Bronchial epithelial cell (primary cell): ENCODE results near the gene KRT12. TPM values are rescaled to one million over a fixed set of nuclear protein-coding genes. Genes with fewer than 3 reads are reported as not detected.

Experiments
- DNase-seq: peaks from one replicate; pipeline ENCODE4 v3.0.0-alpha.2; 2010; ENCODE audit warnings: low read depth
- FAIRE-seq: peaks from 2 replicates; lab custom pipeline; 2011; peaks lifted over from hg19 to GRCh38; lab: Jason Lieb, UNC
- H3K27me3 ChIP-seq: 2 replicates; pipeline ENCODE4 v1.5.1; 2011; ENCODE audit warnings: low read length; ENCODE audit not compliant: control insufficient read depth, insufficient read depth
- H3K36me3 ChIP-seq: 2 replicates; pipeline ENCODE4 v1.5.1; 2011; ENCODE audit warnings: low read length; ENCODE audit not compliant: control insufficient read depth, insufficient read depth
- H3K4me3 ChIP-seq: 2 replicates; pipeline ENCODE4 v1.5.1; 2011; ENCODE audit warnings: mild to moderate bottlenecking, low read depth, low read length, control low read depth
- total RNA-seq: library from RNA; depleted of rRNA; stranded (reverse); fragments of >200 nt; gene quantifications from 2 replicates; pipeline ENCODE4 v1.2.1, GENCODE V29; 2014
- TF ChIP-seq, protein P1 (sequence below): IDR thresholded peaks from 2 replicates; pipeline ENCODE4 v1.5.1; 2011; ENCODE audit warnings: mild to moderate bottlenecking, moderate library complexity, low read length, control low read depth, inconsistent platforms; ENCODE audit not compliant: insufficient read depth, severe bottlenecking

Gene KRT12
- total RNA-seq, 1 donor from 2014 or later = not detected

- TF ChIP-seq, protein P1, sequence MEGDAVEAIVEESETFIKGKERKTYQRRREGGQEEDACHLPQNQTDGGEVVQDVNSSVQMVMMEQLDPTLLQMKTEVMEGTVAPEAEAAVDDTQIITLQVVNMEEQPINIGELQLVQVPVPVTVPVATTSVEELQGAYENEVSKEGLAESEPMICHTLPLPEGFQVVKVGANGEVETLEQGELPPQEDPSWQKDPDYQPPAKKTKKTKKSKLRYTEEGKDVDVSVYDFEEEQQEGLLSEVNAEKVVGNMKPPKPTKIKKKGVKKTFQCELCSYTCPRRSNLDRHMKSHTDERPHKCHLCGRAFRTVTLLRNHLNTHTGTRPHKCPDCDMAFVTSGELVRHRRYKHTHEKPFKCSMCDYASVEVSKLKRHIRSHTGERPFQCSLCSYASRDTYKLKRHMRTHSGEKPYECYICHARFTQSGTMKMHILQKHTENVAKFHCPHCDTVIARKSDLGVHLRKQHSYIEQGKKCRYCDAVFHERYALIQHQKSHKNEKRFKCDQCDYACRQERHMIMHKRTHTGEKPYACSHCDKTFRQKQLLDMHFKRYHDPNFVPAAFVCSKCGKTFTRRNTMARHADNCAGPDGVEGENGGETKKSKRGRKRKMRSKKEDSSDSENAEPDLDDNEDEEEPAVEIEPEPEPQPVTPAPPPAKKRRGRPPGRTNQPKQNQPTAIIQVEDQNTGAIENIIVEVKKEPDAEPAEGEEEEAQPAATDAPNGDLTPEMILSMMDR = no peak
- Histone ChIP-seq H3K36me3 (no peaks in the 10 kb centered on the region), H3K27me3 (no peaks in the 10 kb centered on the region), H3K4me3 (no peak overlapping the region)
- FAIRE-seq (no peak), DNase-seq (peak; percentile 38)
Measured at GRCh38 chr17:40848583-40849235, 18.3 kb downstream of the KRT12 start.

GRCh38 chr17:40846515-40847144, 20.4 kb downstream of the KRT12 start:
- TF ChIP-seq, protein P1 = no peak
- Histone ChIP-seq H3K4me3 (no peak overlapping the region), H3K36me3 (no peaks in the 10 kb centered on the region), H3K27me3 (no peaks in the 10 kb centered on the region)
- FAIRE-seq (no peak), DNase-seq (peak; percentile 24)

DNA sequence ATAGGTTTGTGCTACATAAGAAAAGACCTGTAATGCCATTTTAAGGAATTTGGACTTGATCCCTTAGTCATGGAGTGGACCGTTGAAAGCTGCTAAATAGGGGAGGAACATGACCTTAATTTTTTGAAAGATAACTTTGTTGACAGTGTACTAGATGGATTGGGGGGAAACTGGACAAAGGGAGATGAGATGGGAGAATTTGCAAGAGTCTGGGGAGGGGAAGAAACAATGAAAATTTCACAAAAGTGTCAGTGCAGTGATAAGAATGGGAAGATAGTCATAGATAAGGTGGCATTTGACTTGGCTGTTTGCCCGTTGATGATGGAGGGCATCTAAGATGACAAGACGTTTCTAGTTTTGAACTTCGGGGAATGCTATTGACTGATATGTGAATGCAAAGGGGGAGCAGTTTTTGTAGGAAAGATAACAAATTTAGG, 22.3 kb downstream of the KRT12 start:
- no peak overlapping the region for H3K4me3 ChIP-seq
- DNase-seq (no peak), FAIRE-seq (no peak)
- no peaks in the 10 kb centered on the region for H3K27me3 ChIP-seq
- TF ChIP-seq, protein P1 = no peak
- no peaks in the 10 kb centered on the region for H3K36me3 ChIP-seq

DNA sequence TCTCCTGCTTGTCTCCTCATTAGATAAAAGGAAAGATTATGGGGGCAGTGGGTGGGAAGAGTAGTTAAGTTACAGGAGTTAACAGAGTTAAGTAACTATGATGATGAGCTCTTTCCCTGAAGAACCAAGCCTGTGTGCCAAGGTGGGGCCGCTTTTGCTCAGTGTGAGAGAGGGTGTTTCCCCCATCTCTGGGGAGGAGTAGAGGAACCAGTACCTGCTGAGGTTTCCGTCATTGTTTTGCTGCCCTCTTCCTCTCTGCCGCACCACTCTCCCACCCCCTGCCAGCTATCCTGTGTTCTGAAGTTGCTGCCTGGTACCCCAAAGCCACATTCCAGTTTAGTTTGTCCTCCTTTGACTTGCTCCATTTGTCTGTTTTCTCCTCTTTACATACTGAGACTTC, 23.8 kb downstream of the KRT12 start:
- DNase-seq (no peak), FAIRE-seq (no peak)
- no peaks in the 10 kb centered on the region for H3K27me3 ChIP-seq
- TF ChIP-seq, protein P1 = no peak
- no peak overlapping the region for H3K4me3 ChIP-seq
- no peaks in the 10 kb centered on the region for H3K36me3 ChIP-seq

GRCh38 chr17:40841246-40841645, 25.8 kb downstream of the KRT12 start:
- Histone ChIP-seq H3K36me3 (no peaks in the 10 kb centered on the region), H3K4me3 (no peak overlapping the region), H3K27me3 (no peaks in the 10 kb centered on the region)
- TF ChIP-seq, protein P1 = no peak
- DNase-seq (no peak), FAIRE-seq (no peak)
